GM21717 (cell line): ENCODE data around the gene CD34.
"Not testable (repeated sequence)": the region's sequence is repeated elsewhere in the genome, so short reads cannot be mapped to it uniquely, and the experiment has no call there.

Experiments
- ATAC-seq: cut with Tn5 transposase; IDR thresholded peaks from one replicate; pipeline ENCODE4 v1.9.1; 2021; ENCODE audit warnings: mild to moderate bottlenecking, moderate library complexity; ENCODE audit not compliant: unreplicated experiment

Gene CD34

GRCh38 chr1:207910591-207911354 is at the start of gene CD34:
CD34 (minus strand) TSS chr1:207911125; CDS start chr1:207911080, 45 bp downstream.
- no peak for ATAC-seq

GRCh38 chr1:207960346-207960745 is 49.4 kb upstream of the CD34 start:
- no peak for ATAC-seq

- no peak for ATAC-seq
Observed at GRCh38 chr1:207959910-207960309, 49.0 kb upstream of the CD34 start.

- ATAC-seq = no peak
Observed at GRCh38 chr1:207959141-207959825, 48.4 kb upstream of the CD34 start.

GRCh38 chr1:207958376-207959139 is 47.6 kb upstream of the CD34 start:
- no peak for ATAC-seq

- ATAC-seq = no peak
Observed at GRCh38 chr1:207956986-207957385, 46.1 kb upstream of the CD34 start.

- no peak for ATAC-seq
Observed at GRCh38 chr1:207954104-207954503, 43.2 kb upstream of the CD34 start.

- ATAC-seq = no peak
Observed at GRCh38 chr1:207952617-207953542, 42.0 kb upstream of the CD34 start.

GRCh38 chr1:207951652-207952051 is 40.7 kb upstream of the CD34 start:
- ATAC-seq = no peak

- no peak for ATAC-seq
Observed at GRCh38 chr1:207950750-207951149, 39.8 kb upstream of the CD34 start.

- ATAC-seq = no peak
Observed at GRCh38 chr1:207949571-207950195, 38.8 kb upstream of the CD34 start.

GRCh38 chr1:207948536-207949250 is 37.8 kb upstream of the CD34 start:
- no peak for ATAC-seq

- ATAC-seq = no peak
Observed at GRCh38 chr1:207946756-207947155, 35.8 kb upstream of the CD34 start.

GRCh38 chr1:207944571-207944970 is 33.6 kb upstream of the CD34 start:
- ATAC-seq = no peak

GRCh38 chr1:207942337-207942741 is 31.4 kb upstream of the CD34 start:
- ATAC-seq = not testable (repeated sequence)

- no peak for ATAC-seq
Observed at GRCh38 chr1:207941665-207942064, 30.7 kb upstream of the CD34 start.

GRCh38 chr1:207938016-207938415 is 27.1 kb upstream of the CD34 start:
- no peak for ATAC-seq

GRCh38 chr1:207937204-207937603 is 26.3 kb upstream of the CD34 start:
- ATAC-seq = no peak

- peak; percentile 97 for ATAC-seq
Observed at GRCh38 chr1:207935166-207935583, 24.2 kb upstream of the CD34 start.
